Lower leg skin (tissue), 4 donors: ENCODE measurements around the gene SPTB. TPM values are rescaled to one million over a fixed set of nuclear protein-coding genes. Genes with fewer than 3 reads are reported as not detected.

Experiments
- DNase-seq, 2 donors: peaks; one replicate each; pipeline ENCODE4 v3.0.0-alpha.2; 2019; ENCODE audit warnings: low spot score in 2 of 2
- H3K4me3 ChIP-seq: fragments of 200-600 bp; sonication (generic); 2 replicates; pipeline ENCODE4 v1.5.1; 2017; ENCODE audit warnings: mild to moderate bottlenecking, low read depth; ENCODE audit not compliant: poor library complexity, severe bottlenecking
- CTCF ChIP-seq, 3 donors: fragments of 450-650 bp; IDR thresholded peaks; one replicate each; pipeline ENCODE4 v1.5.1; 2016; ENCODE audit warnings: antibody characterized with exemption in 3 of 3, mild to moderate bottlenecking in 3 of 3, moderate library complexity in 2 of 3
- POLR2A ChIP-seq, 2 donors: fragments of 450-650 bp; IDR thresholded peaks; one replicate each; pipeline ENCODE4 v1.6.1; 2016 to 2017; ENCODE audit warnings: antibody characterized with exemption in 2 of 2, mild to moderate bottlenecking in 1 of 2, moderate library complexity in 1 of 2
- WGBS, 2 donors: methylation state at CpG; one replicate each; pipeline ENCODE4 v1.1.5; 2018; 5-methylcytosine and 5-hydroxymethylcytosine counted together
- intact Hi-C: fragments of 100-400 bp; cut with DNase I; formaldehyde crosslinking; loops from one replicate; pipeline ENCODE4 v1.15.0; 2023; ENCODE audit warnings: low total_unique reads
- total RNA-seq, 4 donors: library from RNA; depleted of rRNA; stranded (reverse); fragments of >200 nt; gene quantifications; one replicate each; pipeline ENCODE4 v1.1.0, GENCODE V29; 2016

SPTB gene
- total RNA-seq, 4 donors from 2014 or later, result 0.34 to 1.3 (median 0.92) TPM

GRCh38 chr14:64800000-64800399, 79.7 kb downstream of the SPTB start:
- WGBS, 2 donors, result 54 to 66% methylated on average over 3 of the region's 3 CpGs
- TF ChIP-seq POLR2A (IDR thresholded peaks at IDR 0.05) (no peak), CTCF (IDR thresholded peaks at IDR 0.05) (no peak)
- DNase-seq, result no peak
- H3K4me3 ChIP-seq, result no peak overlapping the region
- intact Hi-C loops, result no loop called here

GRCh38 chr14:64799555-64799954, 80.2 kb downstream of the SPTB start:
- no peak for DNase-seq
- intact Hi-C loops, result no loop called here
- H3K4me3 ChIP-seq, result no peak overlapping the region
- 94 to 96% methylated on average over 8 to 10 of the region's 10 CpGs for WGBS, 2 donors
- TF ChIP-seq CTCF (IDR thresholded peaks at IDR 0.05) (no peak), POLR2A (IDR thresholded peaks at IDR 0.05) (no peak)

- intact Hi-C loops, result no loop called here
- TF ChIP-seq CTCF (IDR thresholded peaks at IDR 0.05), result no peak
- TF ChIP-seq POLR2A (IDR thresholded peaks at IDR 0.05), result no peak
- WGBS, 2 donors, result 91 to 95% methylated on average over 11 of the region's 11 CpGs
- H3K4me3 ChIP-seq, result no peak overlapping the region
- no peak for DNase-seq
Observed at GRCh38 chr14:64796369-64796768, 83.3 kb downstream of the SPTB start.

GRCh38 chr14:64795921-64796320, 83.8 kb downstream of the SPTB start:
- no peak for DNase-seq
- H3K4me3 ChIP-seq, result no peak overlapping the region
- TF ChIP-seq POLR2A (IDR thresholded peaks at IDR 0.05) (no peak), CTCF (IDR thresholded peaks at IDR 0.05) (no peak)
- intact Hi-C loops, result no loop called here
- WGBS, 2 donors, result 81 to 98% methylated on average over 3 of the region's 3 CpGs

- no peak overlapping the region for H3K4me3 ChIP-seq
- WGBS, 2 donors, result 92 to 95% methylated on average over 16 of the region's 16 CpGs
- intact Hi-C loops, result no loop called here
- TF ChIP-seq POLR2A (IDR thresholded peaks at IDR 0.05), result no peak
- no peak for TF ChIP-seq CTCF (IDR thresholded peaks at IDR 0.05)
- no peak for DNase-seq
Observed at GRCh38 chr14:64795211-64795610, 84.5 kb downstream of the SPTB start.

- 95% methylated on average over 26 of the region's 26 CpGs for WGBS, 2 donors
- no peak for DNase-seq
- H3K4me3 ChIP-seq, result no peak overlapping the region
- TF ChIP-seq POLR2A (IDR thresholded peaks at IDR 0.05) (no peak), CTCF (IDR thresholded peaks at IDR 0.05) (no peak)
- intact Hi-C loops, result no loop called here
Observed at GRCh38 chr14:64792871-64793560, 86.7 kb downstream of the SPTB start.
